Stomach (tissue), 9 donors: ENCODE data around the gene FARS2. TPM values are rescaled to one million over a fixed set of nuclear protein-coding genes. Genes with fewer than 3 reads are reported as not detected.

ENCODE experiments used
- DNase-seq, 2 donors: peaks; one replicate each; pipeline versions ENCODE4 v3.0.0 to v3.0.0-alpha.2; 2013 to 2019
- H3K27ac ChIP-seq, 5 donors: fragments of 200-600 bp in 4 of 5; sonication (generic) in 4 of 5; one replicate each; pipeline ENCODE4 v1.5.1; 2013 to 2019; ENCODE audit warnings: mild to moderate bottlenecking in 1 of 5, moderate library complexity in 1 of 5
- H3K27me3 ChIP-seq, 3 donors: fragments of 200-600 bp; sonication (generic); one replicate each; pipeline ENCODE4 v1.5.1; 2017 to 2019; ENCODE audit warnings: mixed run types in 1 of 3
- H3K36me3 ChIP-seq, 4 donors: fragments of 200-600 bp; sonication (generic); 1 replicate in 3 of 4; 2 replicates in 1 of 4; pipeline ENCODE4 v1.5.1; 2016 to 2019
- H3K4me1 ChIP-seq, 4 donors: fragments of 200-600 bp; sonication (generic); one replicate each; pipeline ENCODE4 v1.5.1; 2016 to 2019
- H3K4me3 ChIP-seq, 4 donors: fragments of 200-600 bp; sonication (generic) in 3 of 4; one replicate each; pipeline ENCODE4 v1.5.1; 2016 to 2019; ENCODE audit warnings: mild to moderate bottlenecking in 1 of 4
- H3K9me3 ChIP-seq, 4 donors: fragments of 200-600 bp; sonication (generic); one replicate each; pipeline ENCODE4 v1.5.1; 2016 to 2019
- CTCF ChIP-seq, 7 experiments: fragments of 450-650 bp in 4 of 7; fragments of 200-600 bp in 3 of 7; sonication (generic) in 3 of 7; IDR thresholded peaks; one replicate each; pipeline ENCODE4 v1.5.1; 2016 to 2019; ENCODE audit warnings: antibody characterized with exemption in 7 of 7, control low read depth in 2 of 7, mild to moderate bottlenecking in 1 of 7
- EP300 ChIP-seq: sonication (generic); formaldehyde crosslinking; IDR thresholded peaks from one replicate; pipeline ENCODE4 v1.6.1; 2017; ENCODE audit warnings: antibody characterized with exemption
- POLR2A ChIP-seq, 4 donors: fragments of 450-650 bp; IDR thresholded peaks; one replicate each; pipeline ENCODE4 v1.6.1; 2016; ENCODE audit warnings: antibody characterized with exemption in 4 of 4, control low read depth in 2 of 4, mild to moderate bottlenecking in 1 of 4, moderate library complexity in 1 of 4
- POLR2AphosphoS5 ChIP-seq, 3 donors: sonication (generic); formaldehyde crosslinking; IDR thresholded peaks; one replicate each; pipeline ENCODE4 v1.6.1; 2016; ENCODE audit warnings: antibody characterized with exemption in 3 of 3
- WGBS, 5 donors: extraction: QIAGEN DNeasy Blood & Tissue Kit in 3 of 5; methylation state at CpG; one replicate each; pipeline versions ENCODE4 v1.1.5 to v1.1.7; 2013 to 2018; 5-methylcytosine and 5-hydroxymethylcytosine counted together
- intact Hi-C: fragments of 100-400 bp; cut with DNase I; formaldehyde crosslinking; loops from one replicate; pipeline ENCODE4 v1.15.1; 2023; ENCODE audit warnings: low total_unique reads
- polyA plus RNA-seq, 3 donors: library from polyadenylated mRNA; stranded (reverse); fragments of 200-250 nt; gene quantifications; one replicate each; pipeline ENCODE4 v1.2.3, GENCODE V29; 2013
- total RNA-seq, 5 donors: library from RNA; depleted of rRNA; stranded (reverse); fragments of >200 nt; gene quantifications; one replicate each; pipeline versions ENCODE4 v1.1.0 to v1.2.3, GENCODE V29; 2014 to 2016
- donor health status: healthy with polysubstance abuse.
- donor health status: Bipolar disorder and iron deficiency.
- donor health status: healthy.

FARS2 gene
- total and polyA plus RNA-seq, 8 donors: 3.8 to 47.8 (median 15.9) TPM

- intact Hi-C loops: no loop called here
- no peaks in the 10 kb centered on the region for H3K36me3 ChIP-seq
- 54 to 76% (median 67%) methylated on average over 3 of the region's 3 CpGs for WGBS, 5 donors
- H3K4me3 ChIP-seq: no peak overlapping the region
- H3K27me3 ChIP-seq: no peaks in the 10 kb centered on the region
- H3K9me3 ChIP-seq: no peaks in the 10 kb centered on the region
- H3K4me1 ChIP-seq: peaks cover 0 to 21% (median 14%) of the 10 kb centered on the region in 4 donors
- DNase-seq: no peak
- no peak overlapping the region for H3K27ac ChIP-seq
- no peak for TF ChIP-seq EP300
Observed at GRCh38 chr6:5443491-5443890, 182.2 kb downstream of the FARS2 start.

- H3K4me1 ChIP-seq: peaks cover 0 to 9% (median 8%) of the 10 kb centered on the region in 4 donors
- no peak for TF ChIP-seq POLR2A (IDR thresholded peaks at IDR 0.05)
- TF ChIP-seq POLR2AphosphoS5 (IDR thresholded peaks at IDR 0.05): no peak
- no peak for TF ChIP-seq CTCF (IDR thresholded peaks at IDR 0.05)
- no peak for TF ChIP-seq EP300
- H3K4me3 ChIP-seq: no peak overlapping the region
- H3K27me3 ChIP-seq: no peaks in the 10 kb centered on the region
- H3K36me3 ChIP-seq: no peaks in the 10 kb centered on the region
- intact Hi-C loops: no loop called here
- H3K9me3 ChIP-seq: no peaks in the 10 kb centered on the region
- no peak for DNase-seq
- H3K27ac ChIP-seq: no peak overlapping the region
- WGBS, 5 donors: 95 to 98% (median 96%) methylated on average over 7 of the region's 7 CpGs
Observed at GRCh38 chr6:5446362-5447075, 185.2 kb downstream of the FARS2 start.

DNA sequence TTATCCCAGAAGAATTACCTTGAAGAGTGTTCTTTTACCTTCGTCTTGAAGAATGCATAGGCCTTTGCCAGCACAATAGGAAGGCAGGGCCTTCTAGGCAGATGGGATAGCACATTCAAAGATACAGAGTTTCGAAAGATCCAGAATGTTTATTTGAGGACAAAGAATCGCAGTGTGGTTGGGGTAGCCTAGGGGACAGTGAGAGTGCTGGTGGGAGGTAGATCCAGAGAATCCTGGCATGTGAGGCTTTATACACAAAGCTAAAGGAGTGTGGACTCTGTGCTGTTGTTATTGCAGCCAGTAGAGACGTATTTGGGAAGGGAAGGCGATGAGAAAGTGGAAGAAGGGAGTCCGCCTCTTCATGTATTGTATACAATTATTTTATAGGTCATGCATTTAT is 186.6 kb downstream of the FARS2 start:
- intact Hi-C loops: no loop called here
- no peak overlapping the region for H3K4me3 ChIP-seq
- peaks cover 0 to 8% (median 6%) of the 10 kb centered on the region in 4 donors for H3K4me1 ChIP-seq
- WGBS, 5 donors: 91 to 98% (median 93%) methylated on average over 6 of the region's 6 CpGs
- no peaks in the 10 kb centered on the region for H3K9me3 ChIP-seq
- TF ChIP-seq CTCF (IDR thresholded peaks at IDR 0.05) (no peak), POLR2A (IDR thresholded peaks at IDR 0.05) (no peak), EP300 (no peak), POLR2AphosphoS5 (IDR thresholded peaks at IDR 0.05) (no peak)
- H3K27ac ChIP-seq: no peak overlapping the region
- DNase-seq: no peak
- no peaks in the 10 kb centered on the region for H3K27me3 ChIP-seq
- no peaks in the 10 kb centered on the region for H3K36me3 ChIP-seq

- H3K4me1 ChIP-seq: no peaks in the 10 kb centered on the region
- no peaks in the 10 kb centered on the region for H3K36me3 ChIP-seq
- intact Hi-C loops: no loop called here
- no peaks in the 10 kb centered on the region for H3K9me3 ChIP-seq
- H3K27ac ChIP-seq: no peak overlapping the region
- no peak for DNase-seq
- WGBS, 5 donors: 92 to 98% (median 94%) methylated on average over 3 of the region's 3 CpGs
- H3K4me3 ChIP-seq: no peak overlapping the region
- TF ChIP-seq EP300 (no peak), POLR2AphosphoS5 (IDR thresholded peaks at IDR 0.05) (no peak), POLR2A (IDR thresholded peaks at IDR 0.05) (no peak), CTCF (IDR thresholded peaks at IDR 0.05) (no peak)
- no peaks in the 10 kb centered on the region for H3K27me3 ChIP-seq
Observed at GRCh38 chr6:5450073-5450472, 188.8 kb downstream of the FARS2 start.

- 78 to 85% (median 82%) methylated on average over 5 of the region's 5 CpGs for WGBS, 5 donors
- Histone ChIP-seq H3K4me1 (peaks cover 0 to 8% (median 2%) of the 10 kb centered on the region in 4 donors), H3K27me3 (no peaks in the 10 kb centered on the region), H3K36me3 (no peaks in the 10 kb centered on the region), H3K27ac (no peak overlapping the region), H3K4me3 (no peak overlapping the region), H3K9me3 (no peaks in the 10 kb centered on the region)
- peak in 1 of 2 donors; percentile 51 for DNase-seq
- TF ChIP-seq POLR2A (IDR thresholded peaks at IDR 0.05) (no peak), POLR2AphosphoS5 (IDR thresholded peaks at IDR 0.05) (no peak), EP300 (no peak), CTCF (IDR thresholded peaks at IDR 0.05) (no peak)
- intact Hi-C loops: no loop called here
Observed at GRCh38 chr6:5453546-5453945, 192.2 kb downstream of the FARS2 start.
